GM12891 (cell line): ENCODE measurements around the gene TRPM5.

Experiments used
- PAX5 ChIP-seq: IDR thresholded peaks from 2 replicates; pipeline ENCODE4 v1.6.1; 2011; ENCODE audit warnings: low read length, moderate library complexity, mild to moderate bottlenecking; ENCODE audit not compliant: insufficient read depth, severe bottlenecking
- POLR2A ChIP-seq: IDR thresholded peaks from 2 replicates; pipeline ENCODE4 v1.6.1; 2011; ENCODE audit warnings: low read depth, low read length, control low read depth
- POLR2AphosphoS5 ChIP-seq: IDR thresholded peaks from 2 replicates; pipeline ENCODE4 v1.6.1; 2011; ENCODE audit warnings: low read depth, low read length, control low read depth
- POU2F2 ChIP-seq: IDR thresholded peaks from 2 replicates; pipeline ENCODE4 v1.6.1; 2011; ENCODE audit warnings: low read depth, mild to moderate bottlenecking, control low read depth, low read length, moderate library complexity
- SPI1 ChIP-seq: IDR thresholded peaks from 2 replicates; pipeline ENCODE4 v1.6.1; 2011; ENCODE audit warnings: low read depth, low read length, control low read depth
- TAF1 ChIP-seq: IDR thresholded peaks from 2 replicates; pipeline ENCODE4 v1.6.1; 2011; ENCODE audit warnings: low read depth, low read length, control low read depth

DNA sequence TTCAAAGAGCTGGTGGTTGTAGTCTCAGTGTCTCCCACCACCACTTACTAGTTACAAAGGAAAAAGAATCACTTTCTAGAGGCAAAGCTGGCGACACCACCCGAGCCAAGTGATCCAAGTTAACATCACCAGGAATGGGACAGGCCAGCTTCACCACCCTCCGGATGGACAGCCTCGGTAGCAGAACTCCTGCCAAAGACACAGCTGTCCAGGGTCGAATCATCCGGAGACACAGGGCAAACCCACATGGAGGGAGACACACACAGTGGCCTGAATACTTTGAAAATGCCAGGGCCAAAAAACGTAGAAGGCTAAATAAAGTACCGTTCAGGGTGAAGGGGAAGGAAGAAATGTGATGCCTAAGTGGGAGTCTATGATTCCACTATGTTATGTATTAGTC, 33.6 kb upstream of the TRPM5 start:
- TF ChIP-seq POLR2A (no peak), POLR2AphosphoS5 (no peak), SPI1 (no peak), TAF1 (no peak), PAX5 (no peak), POU2F2 (no peak)
